HG02884 (cell line): Measurements from ENCODE around the gene PDPR.
"Not testable (repeated sequence)": the region's sequence is repeated elsewhere in the genome, so short reads cannot be mapped to it uniquely, and the experiment has no call there.

Experiments used
- ATAC-seq: cut with Tn5 transposase; IDR thresholded peaks from one replicate; pipeline ENCODE4 v1.9.1; 2021; ENCODE audit warnings: mild to moderate bottlenecking, moderate library complexity; ENCODE audit not compliant: unreplicated experiment

Gene PDPR

GRCh38 chr16:70113982-70114826 lies at the start of gene PDPR:
PDPR (plus strand) TSS chr16:70114332; CDS start chr16:70120493, 6,161 bp downstream.
- peak; percentile 81 for ATAC-seq

GRCh38 chr16:70064841-70065370 lies 49.2 kb upstream of the PDPR start:
- not testable (repeated sequence) for ATAC-seq

GRCh38 chr16:70065376-70065745 lies 48.8 kb upstream of the PDPR start:
- ATAC-seq: peak; percentile 27

- ATAC-seq: peak; percentile 86
Measured at GRCh38 chr16:70065746-70066658, 48.1 kb upstream of the PDPR start.

- not testable (repeated sequence) for ATAC-seq
Measured at GRCh38 chr16:70066751-70067150, 47.4 kb upstream of the PDPR start.

GRCh38 chr16:70079081-70079480 lies 35.1 kb upstream of the PDPR start:
- ATAC-seq: not testable (repeated sequence)

- ATAC-seq: not testable (repeated sequence)
Measured at GRCh38 chr16:70081219-70081618, 32.9 kb upstream of the PDPR start.

- ATAC-seq: not testable (repeated sequence)
Measured at GRCh38 chr16:70083931-70084330, 30.2 kb upstream of the PDPR start.

- ATAC-seq: not testable (repeated sequence)
Measured at GRCh38 chr16:70088160-70088559, 26.0 kb upstream of the PDPR start.

- not testable (repeated sequence) for ATAC-seq
Measured at GRCh38 chr16:70088877-70089276, 25.3 kb upstream of the PDPR start.

- ATAC-seq: not testable (repeated sequence)
Measured at GRCh38 chr16:70089289-70089688, 24.8 kb upstream of the PDPR start.

- not testable (repeated sequence) for ATAC-seq
Measured at GRCh38 chr16:70091104-70091503, 23.0 kb upstream of the PDPR start.

GRCh38 chr16:70094096-70094495 lies 20.0 kb upstream of the PDPR start:
- not testable (repeated sequence) for ATAC-seq

- ATAC-seq: not testable (repeated sequence)
Measured at GRCh38 chr16:70109583-70110279, 4.4 kb upstream of the PDPR start.

GRCh38 chr16:70112162-70112561 lies 2.0 kb upstream of the PDPR start:
- ATAC-seq: not testable (repeated sequence)

- peak; percentile 8 for ATAC-seq
Measured at GRCh38 chr16:70113599-70113981, 542 bp upstream of the PDPR start.

- not testable (repeated sequence) for ATAC-seq
Measured at GRCh38 chr16:70118354-70118753, 4.2 kb downstream of the PDPR start.

- not testable (repeated sequence) for ATAC-seq
Measured at GRCh38 chr16:70118776-70119175, 4.6 kb downstream of the PDPR start.

- not testable (repeated sequence) for ATAC-seq
Measured at GRCh38 chr16:70120398-70120797, 6.3 kb downstream of the PDPR start.

- ATAC-seq: not testable (repeated sequence)
Measured at GRCh38 chr16:70123822-70124221, 9.7 kb downstream of the PDPR start.

GRCh38 chr16:70126226-70126625 lies 12.1 kb downstream of the PDPR start:
- ATAC-seq: not testable (repeated sequence)
